ENCODE results near the gene PPP1R3G.

The PPP1R3G gene

GRCh38 chr6:5127106-5127687, 42.1 kb downstream of the PPP1R3G start:
- H3K27ac ChIP-seq (ENCODE audit: low read depth, low read length) = no peak overlapping the region
- H3K4me1 ChIP-seq (ENCODE audit: control insufficient read depth, insufficient read depth, low read length) = peaks cover 23% of the 10 kb centered on the region
- H3K4me3 ChIP-seq (ENCODE audit: low read depth, low read length) = no peak overlapping the region
- H3K9me3 ChIP-seq (ENCODE audit: control insufficient read depth, insufficient read depth, low read length) = no peaks in the 10 kb centered on the region
- H3K27me3 ChIP-seq (ENCODE audit: control insufficient read depth, insufficient read depth, low read length) = no peaks in the 10 kb centered on the region
- no peaks in the 10 kb centered on the region for H3K36me3 ChIP-seq (ENCODE audit: control insufficient read depth, insufficient read depth, low read length)
- no peak overlapping the region for H3K9ac ChIP-seq (ENCODE audit: low read depth, low read length)

GRCh38 chr6:5128351-5128750, 43.2 kb downstream of the PPP1R3G start:
- Histone ChIP-seq H3K4me1 (ENCODE audit: control insufficient read depth, insufficient read depth, low read length) (peaks cover 33% of the 10 kb centered on the region), H3K27me3 (ENCODE audit: control insufficient read depth, insufficient read depth, low read length) (no peaks in the 10 kb centered on the region), H3K4me3 (ENCODE audit: low read depth, low read length) (no peak overlapping the region), H3K36me3 (ENCODE audit: control insufficient read depth, insufficient read depth, low read length) (no peaks in the 10 kb centered on the region), H3K9ac (ENCODE audit: low read depth, low read length) (no peak overlapping the region), H3K9me3 (ENCODE audit: control insufficient read depth, insufficient read depth, low read length) (no peaks in the 10 kb centered on the region), H3K27ac (ENCODE audit: low read depth, low read length) (no peak overlapping the region)

- Histone ChIP-seq H3K4me3 (ENCODE audit: low read depth, low read length) (no peak overlapping the region), H3K9ac (ENCODE audit: low read depth, low read length) (no peak overlapping the region), H3K9me3 (ENCODE audit: control insufficient read depth, insufficient read depth, low read length) (no peaks in the 10 kb centered on the region), H3K4me1 (ENCODE audit: control insufficient read depth, insufficient read depth, low read length) (peaks cover 43% of the 10 kb centered on the region), H3K36me3 (ENCODE audit: control insufficient read depth, insufficient read depth, low read length) (no peaks in the 10 kb centered on the region), H3K27me3 (ENCODE audit: control insufficient read depth, insufficient read depth, low read length) (no peaks in the 10 kb centered on the region), H3K27ac (ENCODE audit: low read depth, low read length) (no peak overlapping the region)
These were observed 45.2 kb downstream of the PPP1R3G start for GRCh38 chr6:5130135-5130866.

- peaks cover 41% of the 10 kb centered on the region for H3K4me1 ChIP-seq (ENCODE audit: control insufficient read depth, insufficient read depth, low read length)
- no peaks in the 10 kb centered on the region for H3K36me3 ChIP-seq (ENCODE audit: control insufficient read depth, insufficient read depth, low read length)
- H3K4me3 ChIP-seq (ENCODE audit: low read depth, low read length) = peak overlapping the region; percentile 4; the same call in 1 of the 2 replicates
- H3K9ac ChIP-seq (ENCODE audit: low read depth, low read length) = no peak overlapping the region
- no peaks in the 10 kb centered on the region for H3K9me3 ChIP-seq (ENCODE audit: control insufficient read depth, insufficient read depth, low read length)
- no peaks in the 10 kb centered on the region for H3K27me3 ChIP-seq (ENCODE audit: control insufficient read depth, insufficient read depth, low read length)
- peak overlapping the region; percentile 86 for H3K27ac ChIP-seq (ENCODE audit: low read depth, low read length)
These were observed 47.6 kb downstream of the PPP1R3G start for GRCh38 chr6:5132731-5133130.

GRCh38 chr6:5133943-5134342, 48.8 kb downstream of the PPP1R3G start:
- H3K27ac ChIP-seq (ENCODE audit: low read depth, low read length) = no peak overlapping the region
- no peak overlapping the region for H3K9ac ChIP-seq (ENCODE audit: low read depth, low read length)
- H3K36me3 ChIP-seq (ENCODE audit: control insufficient read depth, insufficient read depth, low read length) = no peaks in the 10 kb centered on the region
- H3K4me1 ChIP-seq (ENCODE audit: control insufficient read depth, insufficient read depth, low read length) = peaks cover 46% of the 10 kb centered on the region
- no peaks in the 10 kb centered on the region for H3K9me3 ChIP-seq (ENCODE audit: control insufficient read depth, insufficient read depth, low read length)
- H3K4me3 ChIP-seq (ENCODE audit: low read depth, low read length) = no peak overlapping the region
- no peaks in the 10 kb centered on the region for H3K27me3 ChIP-seq (ENCODE audit: control insufficient read depth, insufficient read depth, low read length)

DNA sequence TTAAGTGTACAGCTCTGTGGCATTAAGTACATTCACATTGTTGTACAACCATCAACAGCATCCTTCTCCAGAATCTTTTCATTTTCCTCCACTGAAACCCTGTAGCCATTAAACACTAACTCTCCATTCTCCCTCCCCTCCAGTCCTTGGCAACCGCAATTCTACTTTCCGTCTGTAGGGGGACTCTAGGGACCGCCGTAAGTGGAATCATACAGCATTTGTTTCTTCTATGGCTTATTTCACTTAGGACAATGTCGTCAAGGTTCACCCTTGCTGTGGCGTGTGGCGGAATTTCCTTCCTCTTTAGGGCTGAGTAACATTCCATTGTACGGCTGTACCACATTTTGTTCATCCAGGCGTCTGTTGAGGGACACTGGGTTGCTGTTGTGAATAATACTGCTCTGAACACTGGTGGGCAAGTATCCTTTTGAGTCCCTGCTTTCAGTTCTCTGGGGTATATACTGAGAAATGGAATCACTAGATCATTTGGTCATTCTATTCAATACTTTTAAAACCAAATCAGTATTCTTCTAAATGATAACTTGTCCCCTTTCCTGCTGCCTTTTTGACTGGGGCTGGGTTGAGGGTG, 50.7 kb downstream of the PPP1R3G start:
- no peaks in the 10 kb centered on the region for H3K9me3 ChIP-seq (ENCODE audit: control insufficient read depth, insufficient read depth, low read length)
- H3K27ac ChIP-seq (ENCODE audit: low read depth, low read length) = no peak overlapping the region
- H3K4me1 ChIP-seq (ENCODE audit: control insufficient read depth, insufficient read depth, low read length) = peaks cover 45% of the 10 kb centered on the region
- no peaks in the 10 kb centered on the region for H3K36me3 ChIP-seq (ENCODE audit: control insufficient read depth, insufficient read depth, low read length)
- H3K27me3 ChIP-seq (ENCODE audit: control insufficient read depth, insufficient read depth, low read length) = no peaks in the 10 kb centered on the region
- H3K4me3 ChIP-seq (ENCODE audit: low read depth, low read length) = no peak overlapping the region
- no peak overlapping the region for H3K9ac ChIP-seq (ENCODE audit: low read depth, low read length)

DNA sequence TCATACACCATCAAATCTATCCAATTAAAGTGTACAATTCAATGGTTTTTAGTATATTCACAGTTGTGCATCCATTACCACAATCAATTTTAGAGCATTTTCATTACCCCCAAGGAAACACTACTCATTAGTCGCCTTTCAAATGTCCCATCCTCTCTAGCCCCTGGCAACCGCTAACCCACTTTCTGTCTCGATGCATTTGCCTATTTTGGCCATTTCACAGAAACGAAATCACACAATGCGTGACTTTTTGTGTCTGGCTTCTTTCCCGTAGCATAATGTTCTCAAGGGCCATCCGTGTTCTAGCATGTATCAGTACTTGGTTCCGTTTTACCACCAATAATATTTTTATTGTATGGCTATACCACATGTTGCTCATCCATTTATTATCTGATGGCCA, 51.7 kb downstream of the PPP1R3G start:
- no peak overlapping the region for H3K27ac ChIP-seq (ENCODE audit: low read depth, low read length)
- no peaks in the 10 kb centered on the region for H3K9me3 ChIP-seq (ENCODE audit: control insufficient read depth, insufficient read depth, low read length)
- no peaks in the 10 kb centered on the region for H3K36me3 ChIP-seq (ENCODE audit: control insufficient read depth, insufficient read depth, low read length)
- no peak overlapping the region for H3K9ac ChIP-seq (ENCODE audit: low read depth, low read length)
- no peak overlapping the region for H3K4me3 ChIP-seq (ENCODE audit: low read depth, low read length)
- H3K4me1 ChIP-seq (ENCODE audit: control insufficient read depth, insufficient read depth, low read length) = peaks cover 35% of the 10 kb centered on the region
- H3K27me3 ChIP-seq (ENCODE audit: control insufficient read depth, insufficient read depth, low read length) = no peaks in the 10 kb centered on the region
